HCT116 (cell line): ENCODE data around the gene GRID2.

Experiments used
- CEBPB ChIP-seq: IDR thresholded peaks from 2 replicates; pipeline ENCODE4 v1.6.1; 2012; ENCODE audit warnings: low read depth
- CTCF ChIP-seq, 3 experiments: fragments of 200-600 bp in 1 of 3; sonication (generic) in 1 of 3; IDR thresholded peaks in 2 of 3; conservative IDR thresholded peaks in 1 of 3; 2 replicates each; pipeline ENCODE4 v1.5.1; 2012 to 2017; ENCODE audit warnings: low read depth in 2 of 3, low read length in 2 of 3, antibody characterized with exemption in 1 of 3, borderline replicate concordance in 1 of 3, control low read depth in 1 of 3, mild to moderate bottlenecking in 1 of 3, mixed read lengths in 1 of 3, mixed run types in 1 of 3, moderate library complexity in 1 of 3; ENCODE audit not compliant: insufficient read depth in 1 of 3
- EZH2 ChIP-seq: fragments of 200-600 bp; sonication (generic); IDR thresholded peaks from 2 replicates; pipeline ENCODE4 v1.6.1; 2017; ENCODE audit warnings: antibody characterized with exemption, mixed run types
- EZH2phosphoT487 ChIP-seq: fragments of 200-600 bp; IDR thresholded peaks from 2 replicates; pipeline ENCODE4 v1.6.1; 2018; ENCODE audit warnings: antibody characterized with exemption, borderline replicate concordance
- JUND ChIP-seq: IDR thresholded peaks from 2 replicates; pipeline ENCODE4 v1.6.1; 2012
- POLR2A ChIP-seq: IDR thresholded peaks from 2 replicates; pipeline ENCODE4 v1.7.0; 2011; ENCODE audit warnings: borderline replicate concordance; ENCODE audit not compliant: insufficient read depth, insufficient read length; ENCODE audit errors: extremely low read depth
- POLR2AphosphoS5 ChIP-seq: IDR thresholded peaks from 2 replicates; pipeline ENCODE4 v1.6.1; 2011; ENCODE audit warnings: mild to moderate bottlenecking, low read depth, low read length, moderate library complexity
- REST ChIP-seq: IDR thresholded peaks from 2 replicates; pipeline ENCODE4 v1.6.1; 2012; ENCODE audit warnings: low read depth
- SIN3A ChIP-seq: IDR thresholded peaks from 2 replicates; pipeline ENCODE4 v1.6.1; 2012; ENCODE audit warnings: low read depth
- SRF ChIP-seq: IDR thresholded peaks from 2 replicates; pipeline ENCODE4 v1.6.1; 2012; ENCODE audit warnings: low read depth
- TCF7L2 ChIP-seq: IDR thresholded peaks from 2 replicates; pipeline ENCODE4 v1.7.0; 2011; ENCODE audit warnings: borderline replicate concordance, inconsistent platforms; ENCODE audit not compliant: insufficient read depth, insufficient read length; ENCODE audit errors: extremely low read depth
- YY1 ChIP-seq: IDR thresholded peaks from 2 replicates; pipeline ENCODE4 v1.6.1; 2011; ENCODE audit warnings: low read length, low read depth, moderate library complexity, mild to moderate bottlenecking; ENCODE audit not compliant: insufficient replicate concordance; ENCODE audit errors: extremely low read depth
- TF ChIP-seq, protein P1 (sequence below): IDR thresholded peaks from 2 replicates; pipeline ENCODE4 v1.6.1; 2011; ENCODE audit warnings: mild to moderate bottlenecking, low read length, moderate library complexity; ENCODE audit not compliant: insufficient replicate concordance; ENCODE audit errors: extremely low read depth

DNA sequence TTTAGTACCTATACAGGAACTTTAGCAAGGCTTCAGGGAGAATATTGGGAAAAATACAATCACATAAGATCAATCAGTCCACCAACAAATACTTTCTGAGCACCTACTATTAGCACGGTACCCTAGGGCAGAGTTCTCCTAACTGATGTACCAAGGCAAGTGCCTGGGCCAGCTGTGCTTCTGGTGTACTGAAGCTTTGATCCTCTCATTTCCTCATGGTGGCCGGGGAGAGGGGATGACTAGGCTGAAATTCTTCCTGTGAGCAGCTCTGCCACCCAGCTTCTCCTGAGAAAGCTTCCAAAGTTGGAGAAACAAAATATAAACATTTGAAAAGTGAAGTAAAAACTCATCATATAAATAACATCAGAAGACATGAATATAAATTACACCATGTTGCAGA is 1475.5 kb downstream of the GRID2 start:
- no peak for TF ChIP-seq POLR2A
- no peak for TF ChIP-seq CTCF (IDR thresholded peaks at IDR 0.05 in 2 of 3, conservative IDR thresholded peaks at IDR 0.05 in 1 of 3; ENCODE audit: borderline replicate concordance in 1 of 3, insufficient read depth in 1 of 3, low read depth in 2 of 3, low read length in 2 of 3)
- TF ChIP-seq SIN3A: no peak
- no peak for TF ChIP-seq JUND
- TF ChIP-seq TCF7L2: no peak
- no peak for TF ChIP-seq POLR2AphosphoS5
- no peak for TF ChIP-seq YY1
- no peak for TF ChIP-seq EZH2
- no peak for TF ChIP-seq SRF
- TF ChIP-seq CEBPB: no peak
- no peak for TF ChIP-seq REST
- no peak for TF ChIP-seq EZH2phosphoT487
- TF ChIP-seq, protein P1, sequence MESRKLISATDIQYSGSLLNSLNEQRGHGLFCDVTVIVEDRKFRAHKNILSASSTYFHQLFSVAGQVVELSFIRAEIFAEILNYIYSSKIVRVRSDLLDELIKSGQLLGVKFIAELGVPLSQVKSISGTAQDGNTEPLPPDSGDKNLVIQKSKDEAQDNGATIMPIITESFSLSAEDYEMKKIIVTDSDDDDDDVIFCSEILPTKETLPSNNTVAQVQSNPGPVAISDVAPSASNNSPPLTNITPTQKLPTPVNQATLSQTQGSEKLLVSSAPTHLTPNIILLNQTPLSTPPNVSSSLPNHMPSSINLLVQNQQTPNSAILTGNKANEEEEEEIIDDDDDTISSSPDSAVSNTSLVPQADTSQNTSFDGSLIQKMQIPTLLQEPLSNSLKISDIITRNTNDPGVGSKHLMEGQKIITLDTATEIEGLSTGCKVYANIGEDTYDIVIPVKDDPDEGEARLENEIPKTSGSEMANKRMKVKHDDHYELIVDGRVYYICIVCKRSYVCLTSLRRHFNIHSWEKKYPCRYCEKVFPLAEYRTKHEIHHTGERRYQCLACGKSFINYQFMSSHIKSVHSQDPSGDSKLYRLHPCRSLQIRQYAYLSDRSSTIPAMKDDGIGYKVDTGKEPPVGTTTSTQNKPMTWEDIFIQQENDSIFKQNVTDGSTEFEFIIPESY: no peak
